Vagina (tissue), 2 donors: ENCODE measurements around the gene AP1S1. TPM values are rescaled to one million over a fixed set of nuclear protein-coding genes. Genes with fewer than 3 reads are reported as not detected.

ENCODE experiments used
- DNase-seq, 2 donors: peaks; one replicate each; pipeline ENCODE4 v3.0.0-alpha.2; 2017; ENCODE audit errors: extremely low spot score in 2 of 2
- H3K27ac ChIP-seq: fragments of 200-600 bp; sonication (generic); one replicate; pipeline ENCODE4 v1.5.1; 2019
- H3K27me3 ChIP-seq: fragments of 200-600 bp; sonication (generic); one replicate; pipeline ENCODE4 v1.5.1; 2019
- H3K36me3 ChIP-seq, 2 donors: fragments of 200-600 bp; sonication (generic); one replicate each; pipeline ENCODE4 v1.5.1; 2017 to 2019
- H3K4me1 ChIP-seq: fragments of 200-600 bp; sonication (generic); one replicate; pipeline ENCODE4 v1.5.1; 2019
- H3K4me3 ChIP-seq, 2 donors: fragments of 200-600 bp; sonication (generic); 1 replicate in 1 of 2; 2 replicates in 1 of 2; pipeline ENCODE4 v1.5.1; 2016 to 2019
- H3K9me3 ChIP-seq: fragments of 200-600 bp; sonication (generic); one replicate; pipeline ENCODE4 v1.5.1; 2019
- CTCF ChIP-seq, 3 experiments: fragments of 450-650 bp in 2 of 3; fragments of 200-600 bp in 1 of 3; sonication (generic) in 1 of 3; IDR thresholded peaks; one replicate each; pipeline ENCODE4 v1.5.1; 2017 to 2019; ENCODE audit warnings: antibody characterized with exemption in 3 of 3, mild to moderate bottlenecking in 2 of 3, moderate library complexity in 2 of 3
- POLR2A ChIP-seq, 2 donors: fragments of 450-650 bp; IDR thresholded peaks; one replicate each; pipeline ENCODE4 v1.6.1; 2017; ENCODE audit warnings: antibody characterized with exemption in 2 of 2, mild to moderate bottlenecking in 2 of 2, moderate library complexity in 2 of 2
- POLR2AphosphoS5 ChIP-seq, 2 donors: sonication (generic); formaldehyde crosslinking; IDR thresholded peaks; one replicate each; pipeline ENCODE4 v1.9.0; 2017; ENCODE audit warnings: antibody characterized with exemption in 2 of 2, mild to moderate bottlenecking in 2 of 2, low read depth in 1 of 2; ENCODE audit not compliant: insufficient read depth in 1 of 2
- intact Hi-C: fragments of 100-400 bp; cut with DNase I; formaldehyde crosslinking; loops from one replicate; pipeline ENCODE4 v1.15.1; 2023
- total RNA-seq: library from RNA; depleted of rRNA; stranded (reverse); fragments of >200 nt; gene quantifications from one replicate; pipeline ENCODE4 v1.2.3, GENCODE V29; 2016

Gene AP1S1
- total RNA-seq, 1 donor from 2014 or later = 42.5 TPM

GRCh38 chr7:101162551-101163278, 8.4 kb downstream of the AP1S1 start:
- H3K36me3 ChIP-seq = peaks cover 0 to 29% of the 10 kb centered on the region in 2 donors
- intact Hi-C loops = no loop called here
- DNase-seq = no peak
- no peaks in the 10 kb centered on the region for H3K9me3 ChIP-seq
- H3K27me3 ChIP-seq = peaks cover 3% of the 10 kb centered on the region
- no peak overlapping the region for H3K27ac ChIP-seq
- H3K4me1 ChIP-seq = peaks cover 40% of the 10 kb centered on the region
- TF ChIP-seq POLR2AphosphoS5 (IDR thresholded peaks at IDR 0.05; ENCODE audit: insufficient read depth in 1 of 2, low read depth in 1 of 2) = no peak
- no peak for TF ChIP-seq CTCF (IDR thresholded peaks at IDR 0.05)
- no peak for TF ChIP-seq POLR2A (IDR thresholded peaks at IDR 0.05)
- H3K4me3 ChIP-seq = peak overlapping the region; percentile 25 to 47

GRCh38 chr7:101163279-101164070, 9.2 kb downstream of the AP1S1 start:
- intact Hi-C loops = no loop called here

GRCh38 chr7:101164071-101164840, 10.0 kb downstream of the AP1S1 start:
- H3K4me1 ChIP-seq = peaks cover 40% of the 10 kb centered on the region
- intact Hi-C loops = no loop called here
- no peak for TF ChIP-seq POLR2A (IDR thresholded peaks at IDR 0.05)
- no peak for TF ChIP-seq POLR2AphosphoS5 (IDR thresholded peaks at IDR 0.05; ENCODE audit: insufficient read depth in 1 of 2, low read depth in 1 of 2)
- no peak for TF ChIP-seq CTCF (IDR thresholded peaks at IDR 0.05)
- H3K27me3 ChIP-seq = peaks cover 3% of the 10 kb centered on the region
- no peak for DNase-seq
- H3K27ac ChIP-seq = no peak overlapping the region
- H3K36me3 ChIP-seq = peaks cover 0 to 16% of the 10 kb centered on the region in 2 donors
- H3K4me3 ChIP-seq = peak overlapping the region; percentile 25 to 47
- H3K9me3 ChIP-seq = no peaks in the 10 kb centered on the region

More at GRCh38 chr7:101163279-101164070, 9.2 kb downstream of the AP1S1 start:
- H3K9me3 ChIP-seq = no peaks in the 10 kb centered on the region
- H3K36me3 ChIP-seq = peaks cover 0 to 22% of the 10 kb centered on the region in 2 donors
- no peak overlapping the region for H3K27ac ChIP-seq
- peaks cover 40% of the 10 kb centered on the region for H3K4me1 ChIP-seq
- H3K27me3 ChIP-seq = peaks cover 3% of the 10 kb centered on the region
- peak overlapping the region; percentile 25 to 47 for H3K4me3 ChIP-seq
- no peak for DNase-seq
- TF ChIP-seq POLR2AphosphoS5 (IDR thresholded peaks at IDR 0.05; ENCODE audit: insufficient read depth in 1 of 2, low read depth in 1 of 2) (no peak), CTCF (IDR thresholded peaks at IDR 0.05) (no peak), POLR2A (IDR thresholded peaks at IDR 0.05) (no peak)

- H3K36me3 ChIP-seq = peaks cover 0 to 5% of the 10 kb centered on the region in 2 donors
- no peak within 1 kb of the TSS for H3K27ac ChIP-seq
- H3K9me3 ChIP-seq = no peaks in the 10 kb centered on the region
- no peak for DNase-seq
- peak within 1 kb of the TSS in 1 of 2 donors; percentile 7 for H3K4me3 ChIP-seq
- peaks cover 8% of the 10 kb centered on the region for H3K27me3 ChIP-seq
- peaks cover 47% of the 10 kb centered on the region for H3K4me1 ChIP-seq
- intact Hi-C loops = no loop called here
- TF ChIP-seq CTCF (IDR thresholded peaks at IDR 0.05) = no peak
- peak; percentile 54 to 86 for TF ChIP-seq POLR2AphosphoS5 (IDR thresholded peaks at IDR 0.05; ENCODE audit: insufficient read depth in 1 of 2, low read depth in 1 of 2)
Observed at GRCh38 chr7:101165075-101165957, 11.0 kb downstream of the AP1S1 start, which contains the start of gene VGF. TSS of gene VGF (minus strand) at chr7:101165569. CDS start at chr7:101164843, 726 bp downstream.
